Measurements from ENCODE around the gene OR4E1. TPM values are rescaled to one million over a fixed set of nuclear protein-coding genes. Genes with fewer than 3 reads are reported as not detected.
"Not testable (repeated sequence)": the region's sequence is repeated elsewhere in the genome, so short reads cannot be mapped to it uniquely, and the experiment has no call there.

OR4E1 gene, protein sequence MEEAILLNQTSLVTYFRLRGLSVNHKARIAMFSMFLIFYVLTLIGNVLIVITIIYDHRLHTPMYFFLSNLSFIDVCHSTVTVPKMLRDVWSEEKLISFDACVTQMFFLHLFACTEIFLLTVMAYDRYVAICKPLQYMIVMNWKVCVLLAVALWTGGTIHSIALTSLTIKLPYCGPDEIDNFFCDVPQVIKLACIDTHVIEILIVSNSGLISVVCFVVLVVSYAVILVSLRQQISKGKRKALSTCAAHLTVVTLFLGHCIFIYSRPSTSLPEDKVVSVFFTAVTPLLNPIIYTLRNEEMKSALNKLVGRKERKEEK
- total RNA-seq = not detected

DNA sequence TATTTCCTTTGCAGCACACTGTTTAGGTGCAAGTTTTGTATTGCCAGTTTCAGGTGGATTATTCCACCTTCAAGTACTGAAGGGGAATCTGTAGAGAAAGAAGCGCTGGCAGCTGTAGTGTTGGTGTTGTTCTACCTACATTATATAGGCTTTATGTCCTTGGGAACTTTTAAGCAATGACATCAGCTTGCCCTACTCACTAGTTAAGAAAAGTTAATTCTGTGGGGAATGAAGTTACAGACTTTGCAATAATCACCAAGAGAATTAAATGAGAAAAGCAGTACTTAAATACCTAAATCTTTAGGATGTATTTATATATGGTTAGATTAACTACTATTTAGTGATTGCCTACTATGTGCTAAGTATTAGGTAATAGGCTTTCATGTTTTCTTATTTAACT lies at the start of gene OR4E1:
Gene OR4E1, minus strand, starts transcription at position 101 of the 400 bp plus-strand sequence. CDS start 2,883 bp downstream, outside the sequence.
- CTCF ChIA-PET = no interaction called here
- H3K27ac Mint-ChIP-seq = no peak within 1 kb of the TSS
- H3K36me3 Mint-ChIP-seq = no peaks in the 10 kb centered on the region
- peaks cover 37% of the 10 kb centered on the region for H3K27me3 Mint-ChIP-seq
- no peaks in the 10 kb centered on the region for H3K4me1 Mint-ChIP-seq
- ATAC-seq (no peak), DNase-seq (no peak)
- no peaks in the 10 kb centered on the region for H3K9me3 Mint-ChIP-seq (ENCODE audit: low read depth)
- H3K4me3 Mint-ChIP-seq = no peak within 1 kb of the TSS

DNA sequence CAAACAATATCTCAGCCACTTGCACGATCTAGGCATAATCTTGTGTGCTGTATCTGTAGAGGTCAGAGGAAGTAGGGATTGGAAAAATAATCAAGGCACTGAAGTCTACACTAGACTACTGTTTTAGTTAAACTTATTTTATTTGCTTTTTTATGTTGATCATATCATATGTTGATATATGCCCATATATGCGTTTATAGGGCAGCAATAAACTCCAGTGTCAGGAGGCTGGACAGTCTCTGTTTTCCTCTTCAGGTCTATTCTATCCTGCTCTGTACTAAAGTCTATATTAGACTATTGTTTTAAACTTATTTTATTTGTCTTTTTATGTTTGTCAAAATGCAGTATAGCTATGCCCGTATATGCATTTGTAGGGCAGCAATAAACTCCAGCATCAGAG lies 47.9 kb upstream of the OR4E1 start:
- no peak for ATAC-seq

GRCh38 chr14:21719841-21720240 lies 46.2 kb upstream of the OR4E1 start:
- H3K27ac Mint-ChIP-seq = no peak overlapping the region
- H3K9me3 Mint-ChIP-seq (ENCODE audit: low read depth) = no peaks in the 10 kb centered on the region
- no peak overlapping the region for H3K4me3 Mint-ChIP-seq
- peaks cover 3% of the 10 kb centered on the region for H3K4me1 Mint-ChIP-seq
- H3K36me3 Mint-ChIP-seq = no peaks in the 10 kb centered on the region
- peaks cover 44% of the 10 kb centered on the region for H3K27me3 Mint-ChIP-seq
- ATAC-seq = no peak
- CTCF ChIA-PET = no interaction called here
- DNase-seq = no peak

More for the DNA sequence above, 47.9 kb upstream of the OR4E1 start:
- no peaks in the 10 kb centered on the region for H3K9me3 Mint-ChIP-seq (ENCODE audit: low read depth)
- H3K27me3 Mint-ChIP-seq = peaks cover 50% of the 10 kb centered on the region
- H3K36me3 Mint-ChIP-seq = no peaks in the 10 kb centered on the region
- no peak for DNase-seq
- no peak overlapping the region for H3K27ac Mint-ChIP-seq
- CTCF ChIA-PET = interaction anchor here (0.9 to 4.7 kb wide), 4 partner anchors 11 to 849 kb away, joined by 4 to 27 read pairs (median 4); no protein-coding TSS in a partner anchor
- H3K4me3 Mint-ChIP-seq = no peak overlapping the region
- peaks cover 5% of the 10 kb centered on the region for H3K4me1 Mint-ChIP-seq

- CTCF ChIA-PET = no interaction called here
- Mint-ChIP-seq H3K4me3 (peak overlapping the region; percentile 39), H3K27me3 (peaks cover 31% of the 10 kb centered on the region), H3K36me3 (no peaks in the 10 kb centered on the region), H3K4me1 (peaks cover 9% of the 10 kb centered on the region), H3K27ac (peak overlapping the region; percentile 35), H3K9me3 (ENCODE audit: low read depth) (no peaks in the 10 kb centered on the region)
- no peak for DNase-seq
- ATAC-seq = peak; percentile 50
These were observed 40.8 kb upstream of the OR4E1 start for GRCh38 chr14:21714318-21714929.

GRCh38 chr14:21712036-21712435 lies 38.4 kb upstream of the OR4E1 start:
- Mint-ChIP-seq H3K4me1 (peaks cover 9% of the 10 kb centered on the region), H3K36me3 (no peaks in the 10 kb centered on the region), H3K9me3 (ENCODE audit: low read depth) (no peaks in the 10 kb centered on the region), H3K4me3 (peak overlapping the region; percentile 58), H3K27me3 (peaks cover 35% of the 10 kb centered on the region), H3K27ac (peak overlapping the region; percentile 54)
- DNase-seq (no peak), ATAC-seq (peak; percentile 39)
- CTCF ChIA-PET = interaction anchor here (1.3 to 2.7 kb wide), 4 partner anchors 18 to 858 kb away, joined by 4 to 6 read pairs (median 6); no protein-coding TSS in a partner anchor

DNA sequence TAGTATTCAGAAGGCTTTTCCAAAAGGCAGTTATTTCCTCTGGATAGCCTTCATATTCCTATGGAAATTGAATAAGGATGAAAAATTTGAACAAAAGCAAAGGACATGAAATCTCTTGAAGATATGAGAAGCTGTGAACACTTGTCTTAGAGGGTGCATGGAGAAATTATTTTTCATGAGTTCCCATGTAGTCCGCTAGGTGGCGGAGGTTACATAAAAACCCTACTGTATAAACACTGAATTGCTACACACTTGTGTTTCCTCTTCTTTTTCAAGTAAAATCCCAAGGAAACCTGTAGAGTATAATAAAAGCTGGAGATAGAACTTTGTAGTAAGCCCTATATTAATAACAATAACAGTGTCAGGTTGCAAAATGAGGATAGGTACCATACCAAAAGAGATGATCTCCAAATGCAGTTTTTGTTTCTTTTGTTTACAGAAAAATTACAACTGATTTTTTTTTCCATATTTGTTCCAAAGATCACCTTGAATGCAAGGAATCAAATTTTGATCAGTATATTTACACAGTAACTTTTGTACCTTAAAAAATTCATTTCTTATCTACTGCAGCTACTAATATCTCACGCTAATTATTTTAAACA lies 37.8 kb upstream of the OR4E1 start:
- ATAC-seq (peak; percentile 60), DNase-seq (no peak)
- CTCF ChIA-PET = interaction anchor here (1.0 to 2.7 kb wide), 8 partner anchors 10 to 859 kb away, joined by 3 to 13 read pairs (median 4); no protein-coding TSS in a partner anchor
- Mint-ChIP-seq H3K4me1 (peaks cover 9% of the 10 kb centered on the region), H3K27me3 (peaks cover 33% of the 10 kb centered on the region), H3K36me3 (no peaks in the 10 kb centered on the region), H3K27ac (peak overlapping the region; percentile 49), H3K4me3 (peak overlapping the region; percentile 58), H3K9me3 (ENCODE audit: low read depth) (no peaks in the 10 kb centered on the region)

DNA sequence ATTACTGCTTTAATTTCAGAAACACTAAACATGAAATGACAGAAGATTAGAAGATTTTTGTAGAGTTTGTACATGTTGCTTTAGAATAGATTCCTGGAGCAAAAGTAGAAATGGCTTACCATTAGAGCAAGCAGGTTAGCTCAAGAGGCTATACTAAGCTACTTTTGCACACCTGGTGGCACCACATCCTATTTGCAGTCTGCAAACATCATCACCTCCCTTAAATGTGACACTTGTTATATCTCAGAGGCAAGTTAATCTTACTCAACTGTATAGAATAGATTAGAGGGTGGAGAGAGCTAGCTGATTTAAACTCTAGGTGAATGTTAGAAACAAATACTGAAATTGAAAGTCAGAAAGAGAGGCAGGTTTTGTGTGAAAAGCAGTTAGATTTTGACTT lies 30.7 kb upstream of the OR4E1 start:
- Mint-ChIP-seq H3K9me3 (ENCODE audit: low read depth) (no peaks in the 10 kb centered on the region), H3K27me3 (peaks cover 22% of the 10 kb centered on the region), H3K4me3 (no peak overlapping the region), H3K36me3 (no peaks in the 10 kb centered on the region), H3K27ac (no peak overlapping the region), H3K4me1 (peaks cover 20% of the 10 kb centered on the region)
- ATAC-seq (peak; percentile 39), DNase-seq (no peak)
- CTCF ChIA-PET = no interaction called here

DNA sequence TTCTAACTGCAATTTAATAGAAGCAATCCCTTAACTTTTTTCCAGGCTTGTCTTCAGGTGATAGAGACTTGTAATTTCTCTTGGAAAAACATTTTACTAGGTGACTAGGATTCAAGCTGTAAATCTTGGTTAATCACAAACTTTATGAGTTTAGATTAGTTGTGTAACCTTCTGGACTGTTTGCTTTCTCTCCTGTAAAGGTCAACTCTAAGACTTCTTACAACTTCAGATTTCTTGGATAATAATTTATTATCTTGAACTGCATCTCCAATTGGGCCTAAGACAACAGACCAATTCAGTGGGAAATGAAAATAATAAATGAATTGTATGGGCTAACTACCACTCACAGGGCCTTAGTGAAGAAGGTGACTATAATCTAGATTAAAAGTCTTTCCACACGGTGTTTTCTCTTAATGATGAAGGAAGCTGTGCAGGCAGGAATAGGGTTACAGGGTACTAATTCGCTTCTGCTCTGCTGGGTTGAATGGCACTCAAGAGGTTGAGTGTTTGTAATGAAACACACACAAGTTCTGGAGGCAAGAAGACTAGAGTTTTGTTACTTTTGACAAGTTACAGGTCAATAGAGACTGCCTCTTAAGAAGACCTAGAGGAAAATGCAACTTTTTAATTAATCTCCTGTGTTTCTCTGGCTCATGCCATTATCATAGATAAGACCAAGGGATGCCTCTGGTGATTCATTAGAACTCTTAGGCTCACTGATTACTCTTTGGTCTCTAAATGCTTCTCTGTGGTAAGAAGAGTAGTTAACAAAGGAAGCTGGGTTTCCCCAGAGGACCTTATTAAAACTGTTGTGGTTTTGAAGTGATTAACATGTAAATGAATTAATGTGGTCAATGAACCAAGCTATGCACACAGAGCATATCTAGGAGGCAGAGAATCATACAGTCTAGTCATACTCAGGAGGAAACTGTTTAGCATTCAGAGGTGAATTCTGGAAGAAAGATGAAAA lies 30.0 kb upstream of the OR4E1 start:
- H3K9me3 Mint-ChIP-seq (ENCODE audit: low read depth) = no peaks in the 10 kb centered on the region
- H3K36me3 Mint-ChIP-seq = no peaks in the 10 kb centered on the region
- H3K27me3 Mint-ChIP-seq = peaks cover 18% of the 10 kb centered on the region
- H3K27ac Mint-ChIP-seq = no peak overlapping the region
- DNase-seq (no peak), ATAC-seq (peak; percentile 65)
- H3K4me3 Mint-ChIP-seq = no peak overlapping the region
- CTCF ChIA-PET = no interaction called here
- peaks cover 20% of the 10 kb centered on the region for H3K4me1 Mint-ChIP-seq

DNA sequence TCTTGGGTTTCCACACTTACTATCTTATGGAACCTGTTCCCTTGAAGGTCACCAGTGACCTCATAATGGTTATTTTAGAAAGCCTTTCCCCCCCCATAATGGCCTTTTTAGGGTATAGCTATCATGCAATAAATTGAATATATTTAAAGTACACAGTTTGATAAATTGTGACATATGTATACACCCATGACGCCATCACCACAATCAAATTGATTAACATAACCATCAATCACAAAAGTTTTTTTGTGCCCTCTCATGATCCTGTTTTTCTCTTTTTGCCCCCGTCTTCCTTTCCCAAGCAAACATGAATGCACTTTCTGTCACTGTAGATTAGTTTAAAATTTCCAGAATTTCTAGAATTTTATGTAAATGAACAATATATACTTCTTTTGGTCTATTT lies 28.7 kb upstream of the OR4E1 start:
- H3K9me3 Mint-ChIP-seq (ENCODE audit: low read depth) = no peaks in the 10 kb centered on the region
- no peaks in the 10 kb centered on the region for H3K36me3 Mint-ChIP-seq
- H3K27me3 Mint-ChIP-seq = peaks cover 10% of the 10 kb centered on the region
- no peak for ATAC-seq
- no peak overlapping the region for H3K27ac Mint-ChIP-seq
- no peak for DNase-seq
- H3K4me1 Mint-ChIP-seq = peaks cover 20% of the 10 kb centered on the region
- CTCF ChIA-PET = no interaction called here
- no peak overlapping the region for H3K4me3 Mint-ChIP-seq

- no peaks in the 10 kb centered on the region for H3K36me3 Mint-ChIP-seq
- peaks cover 12% of the 10 kb centered on the region for H3K4me1 Mint-ChIP-seq
- H3K9me3 Mint-ChIP-seq (ENCODE audit: low read depth) = no peaks in the 10 kb centered on the region
- ATAC-seq (no peak), DNase-seq (no peak)
- peaks cover 12% of the 10 kb centered on the region for H3K27me3 Mint-ChIP-seq
- CTCF ChIA-PET = no interaction called here
- no peak overlapping the region for H3K27ac Mint-ChIP-seq
- H3K4me3 Mint-ChIP-seq = no peak overlapping the region
These were observed 25.9 kb upstream of the OR4E1 start for GRCh38 chr14:21699551-21699950.

DNA sequence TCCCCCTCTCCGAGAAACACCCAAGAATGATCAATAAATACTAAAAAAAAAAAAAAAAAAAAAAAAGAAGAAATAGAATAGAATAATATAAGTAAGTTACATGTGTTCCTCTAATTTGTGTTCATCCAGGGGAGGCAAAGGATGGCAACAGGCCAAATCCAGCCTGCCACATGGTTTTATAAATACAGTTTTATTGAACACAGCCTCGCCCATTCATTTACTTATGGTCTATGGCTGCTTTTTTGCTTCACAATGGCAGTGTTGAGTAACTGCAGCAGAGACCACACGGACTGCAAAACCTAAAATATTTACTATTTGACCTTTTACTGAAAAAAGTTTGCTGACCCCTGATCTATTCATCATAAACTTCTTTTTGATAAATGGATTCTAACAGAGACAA lies 24.9 kb upstream of the OR4E1 start:
- H3K36me3 Mint-ChIP-seq; CTCF ChIA-PET; H3K4me3 Mint-ChIP-seq; H3K9me3 Mint-ChIP-seq (ENCODE audit: low read depth); DNase-seq; H3K4me1 Mint-ChIP-seq; ATAC-seq; H3K27ac Mint-ChIP-seq: not testable (repeated sequence)
- peaks cover 19% of the 10 kb centered on the region for H3K27me3 Mint-ChIP-seq

DNA sequence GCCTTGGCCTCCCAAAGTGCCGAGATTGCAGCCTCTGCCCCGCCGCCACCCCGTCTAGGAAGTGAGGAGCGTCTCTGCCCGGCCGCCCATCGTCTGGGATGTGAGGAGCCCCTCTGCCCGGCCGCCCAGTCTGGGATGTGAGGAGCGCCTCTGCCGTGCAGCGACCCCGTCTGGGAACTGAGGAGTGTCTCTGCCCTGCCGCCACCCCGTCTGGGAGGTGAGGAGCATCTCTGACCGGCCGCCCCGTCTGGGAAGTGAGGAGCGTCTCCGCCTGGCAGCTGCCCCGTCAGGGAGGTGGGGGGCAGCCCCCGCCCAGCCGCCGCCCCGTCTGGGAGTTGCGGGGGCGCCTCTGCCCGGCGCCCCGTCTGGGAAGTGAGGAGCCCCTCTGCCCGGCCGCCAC lies 24.0 kb upstream of the OR4E1 start:
- H3K27me3 Mint-ChIP-seq = peaks cover 21% of the 10 kb centered on the region
- H3K4me1 Mint-ChIP-seq, CTCF ChIA-PET: not testable (repeated sequence)

GRCh38 chr14:21694425-21694824 lies 20.8 kb upstream of the OR4E1 start:
- H3K36me3 Mint-ChIP-seq = no peaks in the 10 kb centered on the region
- no peak for ATAC-seq
- H3K9me3 Mint-ChIP-seq (ENCODE audit: low read depth) = no peaks in the 10 kb centered on the region
- H3K4me1 Mint-ChIP-seq = no peaks in the 10 kb centered on the region
- H3K27ac Mint-ChIP-seq = no peak overlapping the region
- H3K27me3 Mint-ChIP-seq = peaks cover 41% of the 10 kb centered on the region
- CTCF ChIA-PET = no interaction called here
- DNase-seq = no peak
- no peak overlapping the region for H3K4me3 Mint-ChIP-seq

More for the DNA sequence above, 24.0 kb upstream of the OR4E1 start:
- H3K4me3 Mint-ChIP-seq; H3K36me3 Mint-ChIP-seq; ATAC-seq; H3K27ac Mint-ChIP-seq; DNase-seq; H3K9me3 Mint-ChIP-seq (ENCODE audit: low read depth): not testable (repeated sequence)
